HG03159 (cell line): Measurements from ENCODE around the gene SEC11A.
"Not testable (repeated sequence)": the region's sequence is repeated elsewhere in the genome, so short reads cannot be mapped to it uniquely, and the experiment has no call there.

ENCODE experiments used
- ATAC-seq: cut with Tn5 transposase; IDR thresholded peaks from one replicate; pipeline ENCODE4 v1.9.1; 2021; ENCODE audit warnings: mild to moderate bottlenecking, moderate library complexity; ENCODE audit not compliant: unreplicated experiment

Gene SEC11A

GRCh38 chr15:84740691-84741090 is 24.8 kb upstream of the SEC11A start:
- no peak for ATAC-seq

- no peak for ATAC-seq
Observed at GRCh38 chr15:84737005-84737404, 21.1 kb upstream of the SEC11A start.

GRCh38 chr15:84736375-84736774 is 20.4 kb upstream of the SEC11A start:
- ATAC-seq = peak; percentile 49

- peak; percentile 39 for ATAC-seq
Observed at GRCh38 chr15:84735480-84736061, 19.6 kb upstream of the SEC11A start.

- peak; percentile 64 for ATAC-seq
Observed at GRCh38 chr15:84734794-84735479, 19.0 kb upstream of the SEC11A start.

GRCh38 chr15:84731774-84732173 is 15.8 kb upstream of the SEC11A start:
- no peak for ATAC-seq

GRCh38 chr15:84727429-84727828 is 11.5 kb upstream of the SEC11A start:
- no peak for ATAC-seq

- ATAC-seq = no peak
Observed at GRCh38 chr15:84725001-84725491, 9.1 kb upstream of the SEC11A start.

- no peak for ATAC-seq
Observed at GRCh38 chr15:84722628-84723027, 6.7 kb upstream of the SEC11A start.

GRCh38 chr15:84721371-84721770 is 5.4 kb upstream of the SEC11A start:
- ATAC-seq = no peak

- peak; percentile 1 for ATAC-seq
Observed at GRCh38 chr15:84715441-84716035, 401 bp downstream of the SEC11A start.

- no peak for ATAC-seq
Observed at GRCh38 chr15:84714821-84715220, 1.1 kb downstream of the SEC11A start.

- ATAC-seq = no peak
Observed at GRCh38 chr15:84714372-84714771, 1.6 kb downstream of the SEC11A start.

- no peak for ATAC-seq
Observed at GRCh38 chr15:84703808-84704207, 12.1 kb downstream of the SEC11A start.

- no peak for ATAC-seq
Observed at GRCh38 chr15:84702961-84703482, 12.9 kb downstream of the SEC11A start.

- ATAC-seq = no peak
Observed at GRCh38 chr15:84699538-84700191, 16.3 kb downstream of the SEC11A start.

- ATAC-seq = no peak
Observed at GRCh38 chr15:84697236-84697990, 18.5 kb downstream of the SEC11A start.

GRCh38 chr15:84696757-84697156 is 19.2 kb downstream of the SEC11A start:
- no peak for ATAC-seq

GRCh38 chr15:84690342-84690741 is 25.6 kb downstream of the SEC11A start:
- ATAC-seq = no peak

- no peak for ATAC-seq
Observed at GRCh38 chr15:84689858-84690257, 26.1 kb downstream of the SEC11A start.

GRCh38 chr15:84686446-84686845 is 29.5 kb downstream of the SEC11A start:
- not testable (repeated sequence) for ATAC-seq
